NCI-H2196 treated with DMSO at 0.1 percent for 48 hours (cell line): ENCODE results near the gene ANKRD13D.

Source experiments
- DNase-seq: peaks from one replicate; lab custom pipeline; 2025; ENCODE audit not compliant: unreplicated experiment; lab: John Stamatoyannopoulos, UW

The ANKRD13D gene

GRCh38 chr11:67273260-67273990 lies 15.7 kb upstream of the ANKRD13D start:
- DNase-seq = no peak

DNA sequence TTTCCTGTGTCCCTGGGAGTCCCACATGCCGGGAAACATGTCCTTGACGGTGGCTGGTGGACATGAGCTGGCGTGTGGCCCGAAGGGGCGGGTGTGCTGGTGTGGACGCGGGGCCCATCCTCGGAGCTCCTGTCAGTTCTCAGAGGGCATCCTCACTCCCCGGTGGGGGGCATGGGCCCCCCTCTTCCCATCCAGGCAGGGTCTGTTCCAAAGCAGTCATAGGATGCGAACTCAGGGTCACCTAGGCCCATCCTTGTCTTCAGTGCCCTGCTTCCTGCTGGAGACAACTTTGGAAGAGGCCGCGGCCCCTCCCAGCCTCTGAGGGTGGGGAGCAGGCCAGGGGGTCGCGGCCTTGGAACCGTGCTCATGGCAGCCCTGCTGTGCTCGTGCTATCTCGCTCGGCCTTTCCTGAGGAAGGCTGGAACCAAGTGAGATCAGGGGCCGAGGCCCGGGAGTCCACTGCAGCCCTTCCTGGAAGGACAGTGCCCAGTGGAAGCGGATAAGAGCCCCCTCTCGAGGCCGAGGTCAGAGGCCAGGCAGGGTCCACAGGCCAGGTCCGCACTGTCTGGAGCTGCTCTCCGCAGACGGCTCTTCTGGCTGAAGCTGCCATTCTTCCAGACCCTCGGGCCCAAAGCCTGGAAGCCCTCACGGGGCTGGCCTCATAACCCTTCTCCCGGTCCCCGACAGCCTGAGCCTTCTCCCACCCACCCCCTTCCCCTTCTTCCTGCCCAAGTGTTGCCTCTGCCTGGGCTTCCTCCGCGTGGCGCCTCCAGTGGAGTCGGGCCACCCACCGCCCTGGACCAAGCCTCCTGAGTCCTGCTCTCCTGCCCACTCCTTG lies 14.1 kb upstream of the ANKRD13D start:
- no peak for DNase-seq

GRCh38 chr11:67275606-67276409 lies 13.3 kb upstream of the ANKRD13D start:
- DNase-seq = no peak

DNA sequence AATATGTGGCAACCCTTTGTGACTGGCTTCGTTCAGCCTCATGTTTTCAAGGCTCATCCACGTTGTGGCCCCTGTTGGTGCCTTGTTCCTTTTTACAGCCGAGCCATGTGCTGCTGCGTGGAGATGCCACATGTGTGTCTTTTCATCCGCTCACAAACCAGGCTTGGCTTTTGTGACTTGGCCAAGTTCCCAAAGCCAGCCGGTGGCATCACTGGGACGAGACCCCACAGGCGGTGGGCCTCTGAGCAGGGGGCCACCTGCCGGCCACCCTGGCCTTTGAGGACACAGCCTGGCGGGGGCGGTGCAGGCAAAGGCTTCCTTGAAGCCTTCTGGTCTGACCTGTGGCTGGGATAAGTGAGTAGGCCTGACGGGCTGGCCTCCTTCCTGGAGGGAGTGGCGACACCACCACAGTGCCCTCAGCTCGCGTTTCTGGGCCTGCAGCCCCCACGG lies 12.3 kb upstream of the ANKRD13D start:
- no peak for DNase-seq

DNA sequence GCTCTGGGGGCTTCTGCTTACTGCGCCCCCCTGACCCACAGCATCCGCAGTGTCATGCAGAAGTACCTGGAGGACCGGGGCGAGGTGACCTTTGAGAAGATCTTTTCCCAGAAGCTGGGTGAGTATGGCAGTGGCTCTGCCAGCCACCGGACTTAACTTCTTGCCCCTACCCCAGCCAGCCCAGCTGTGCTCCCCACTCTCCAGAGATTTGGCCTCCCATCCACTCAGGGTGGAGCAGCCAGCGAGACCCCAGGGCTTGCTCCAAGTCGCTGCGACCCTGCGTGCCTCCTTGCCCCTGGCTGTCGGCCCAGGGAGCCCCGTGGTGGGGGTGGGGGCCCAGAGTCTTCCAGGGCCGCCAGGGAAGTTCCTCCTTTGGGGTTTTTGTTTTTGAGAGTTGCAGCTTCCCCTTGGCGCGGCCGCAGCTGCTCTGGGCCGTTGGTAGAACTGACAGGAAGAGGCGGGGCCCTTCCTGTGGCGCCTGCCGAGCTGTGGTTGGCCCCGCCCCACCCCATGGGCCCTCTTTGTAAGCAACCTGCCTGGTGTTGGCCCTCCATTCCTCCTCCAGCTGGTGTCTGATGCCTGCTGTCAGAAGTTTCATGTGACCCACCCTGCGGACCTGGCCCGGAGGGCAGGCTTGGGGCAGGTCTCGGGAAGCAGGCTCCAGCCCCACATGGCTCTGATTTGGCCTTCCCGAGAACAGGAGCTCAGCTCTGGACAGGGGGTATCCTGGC lies 11.7 kb upstream of the ANKRD13D start:
- DNase-seq = peak; percentile 80

- DNase-seq = no peak
Measured at GRCh38 chr11:67278135-67278938, 10.8 kb upstream of the ANKRD13D start.

GRCh38 chr11:67278939-67279588 lies 10.0 kb upstream of the ANKRD13D start:
- DNase-seq = no peak

DNA sequence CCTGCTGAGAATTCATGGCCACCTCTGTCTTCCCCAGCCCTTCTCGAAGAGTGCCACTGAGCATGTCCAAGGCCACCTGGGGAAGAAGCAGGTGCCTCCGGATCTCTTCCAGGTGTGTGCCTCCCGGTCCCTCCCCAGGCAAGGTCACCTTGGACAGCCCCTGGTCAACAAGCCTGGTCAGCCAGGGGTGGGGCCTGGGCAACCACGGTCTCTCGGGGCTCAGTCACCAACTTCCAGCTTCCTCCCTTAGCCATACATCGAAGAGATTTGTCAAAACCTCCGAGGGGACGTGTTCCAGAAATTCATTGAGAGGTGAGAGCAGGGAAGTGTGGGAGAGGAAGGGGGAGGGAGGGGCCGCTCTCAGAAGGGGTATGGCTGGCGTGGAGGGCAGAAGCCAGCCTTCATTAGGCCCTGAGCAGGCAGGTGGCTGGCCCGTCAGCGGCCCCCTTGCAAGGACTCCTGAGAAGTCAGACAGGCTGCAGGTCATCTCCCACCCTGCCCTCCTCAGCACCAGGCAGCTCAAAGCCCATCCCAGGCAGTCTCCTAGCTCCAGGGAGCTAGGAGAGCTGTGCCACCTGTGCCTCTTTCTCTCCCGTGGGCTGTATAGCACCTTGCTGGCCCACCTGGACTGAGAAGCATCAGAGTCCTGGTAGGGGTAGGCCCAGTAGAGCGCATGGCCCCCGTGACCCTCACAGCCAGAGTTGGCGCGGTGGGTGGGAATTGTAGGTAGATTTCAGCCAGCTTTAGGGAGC lies 9.3 kb upstream of the ANKRD13D start:
- DNase-seq = no peak

- no peak for DNase-seq
Measured at GRCh38 chr11:67280341-67280787, 8.7 kb upstream of the ANKRD13D start.

GRCh38 chr11:67280788-67281551 lies 8.1 kb upstream of the ANKRD13D start:
- DNase-seq = no peak

DNA sequence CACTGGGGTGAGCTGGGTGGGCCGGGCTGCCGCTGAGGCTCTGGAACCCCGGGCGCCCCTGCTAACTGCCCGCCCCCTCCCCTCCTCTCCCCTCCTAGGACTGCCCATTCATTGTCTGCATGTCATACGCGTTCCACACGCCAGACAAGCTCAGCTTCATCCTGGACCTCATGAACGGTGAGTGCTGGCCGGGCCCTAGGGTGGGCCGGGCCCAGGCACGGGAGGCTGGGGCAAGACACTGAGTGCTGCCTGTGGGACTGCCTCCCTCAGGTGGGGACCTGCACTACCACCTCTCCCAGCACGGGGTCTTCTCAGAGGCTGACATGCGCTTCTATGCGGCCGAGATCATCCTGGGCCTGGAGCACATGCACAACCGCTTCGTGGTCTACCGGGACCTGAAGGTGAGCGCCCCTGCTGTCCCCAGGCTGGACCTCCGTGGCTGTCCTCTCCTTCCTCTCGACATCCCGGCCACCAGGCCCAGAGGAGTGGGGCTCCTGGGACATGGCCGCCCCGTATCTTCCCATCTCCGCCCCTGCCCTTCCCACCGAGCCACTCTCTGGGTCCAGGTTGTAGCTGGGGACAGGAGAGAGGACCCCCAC lies 7.5 kb upstream of the ANKRD13D start:
- DNase-seq = no peak

GRCh38 chr11:67282155-67282875 lies 6.8 kb upstream of the ANKRD13D start:
- DNase-seq = no peak

DNA sequence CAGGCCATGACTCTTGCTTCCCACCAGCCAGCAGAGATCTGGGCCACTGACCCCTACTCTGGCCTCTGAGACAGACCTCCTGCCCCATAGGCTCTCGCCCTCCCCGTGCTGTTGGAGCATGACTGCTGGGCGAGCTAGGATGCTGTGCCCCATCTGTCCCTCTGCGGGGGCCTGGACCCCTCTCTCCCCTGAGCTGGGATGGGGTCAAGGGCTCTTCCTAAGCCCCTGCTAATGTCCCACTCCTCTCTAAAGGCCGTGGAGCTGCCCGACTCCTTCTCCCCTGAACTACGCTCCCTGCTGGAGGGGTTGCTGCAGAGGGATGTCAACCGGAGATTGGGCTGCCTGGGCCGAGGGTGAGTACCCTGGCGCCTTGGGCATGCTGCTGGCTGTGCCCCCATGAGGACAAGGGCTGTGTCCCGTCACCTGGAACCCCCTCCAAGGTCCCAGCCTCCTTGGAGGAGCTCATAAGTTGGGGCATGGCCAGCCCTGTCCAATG lies 6.2 kb upstream of the ANKRD13D start:
- no peak for DNase-seq

DNA sequence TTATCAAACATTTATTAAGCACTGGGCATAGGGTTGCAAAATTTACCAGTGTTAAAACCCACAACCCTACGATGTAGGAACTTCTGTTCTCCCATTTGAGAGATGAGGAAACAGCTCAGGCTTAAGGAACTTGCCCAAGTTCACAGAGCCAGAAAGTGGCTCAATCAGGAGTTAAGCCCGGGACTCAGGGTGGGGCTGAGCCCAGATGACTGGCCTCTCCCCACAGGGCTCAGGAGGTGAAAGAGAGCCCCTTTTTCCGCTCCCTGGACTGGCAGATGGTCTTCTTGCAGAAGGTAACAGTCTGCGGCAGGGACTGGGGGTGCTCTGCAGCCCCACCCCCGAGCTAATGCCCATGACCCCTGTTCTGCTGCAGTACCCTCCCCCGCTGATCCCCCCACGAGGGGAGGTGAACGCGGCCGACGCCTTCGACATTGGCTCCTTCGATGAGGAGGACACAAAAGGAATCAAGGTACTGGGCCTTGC lies 5.6 kb upstream of the ANKRD13D start:
- DNase-seq = no peak

- no peak for DNase-seq
Measured at GRCh38 chr11:67284811-67285540, 4.1 kb upstream of the ANKRD13D start.
